Activated CD4-positive, alpha-beta T cell treated with anti-CD3 and anti-CD28 coated beads for 24 hours (primary cell): ENCODE data around the gene PDXP.

ENCODE experiments used
- DNase-seq, 2 donors: peaks; one replicate each; pipeline ENCODE4 v3.0.0-alpha.2; 2020; ENCODE audit warnings: low read depth in 2 of 2

PDXP gene

GRCh38 chr22:37696657-37697537, 38.4 kb downstream of the PDXP start, which contains the start of gene TRIOBP:
TSS of gene TRIOBP (plus strand) at chr22:37697048. CDS start at chr22:37701366, 4,318 bp downstream.
- DNase-seq, result peak; percentile 76 to 80

- DNase-seq, result no peak
Observed at GRCh38 chr22:37697538-37697835, 39.0 kb downstream of the PDXP start.

DNA sequence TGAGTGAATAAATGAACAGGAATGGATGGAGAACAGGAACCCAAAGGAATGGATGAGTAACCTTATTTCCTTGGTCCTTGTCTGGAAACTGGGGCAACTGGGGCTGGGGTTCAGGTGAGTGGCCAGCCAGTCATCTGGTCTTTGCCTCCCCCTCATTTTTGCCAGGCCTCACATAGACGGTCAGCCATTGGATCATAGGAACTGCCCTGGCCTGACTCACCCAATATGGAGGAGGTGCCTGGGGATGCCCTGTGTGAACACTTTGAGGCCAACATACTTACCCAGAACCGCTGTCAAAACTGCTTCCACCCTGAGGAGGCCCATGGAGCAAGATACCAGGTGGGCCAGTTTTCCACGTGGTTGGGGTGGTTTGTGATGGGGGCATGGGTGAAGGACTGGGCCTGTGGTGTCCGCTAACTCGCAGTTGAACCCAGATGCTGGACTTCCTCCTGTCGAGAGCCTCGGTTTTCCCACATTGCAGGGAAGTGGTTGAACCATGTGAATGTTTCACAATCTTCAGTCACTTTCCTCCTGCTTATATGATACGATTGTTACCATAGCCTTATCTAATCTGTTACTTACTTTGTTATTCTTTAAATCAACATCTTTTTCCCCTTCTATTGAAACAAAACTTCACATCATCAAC, 42.7 kb downstream of the PDXP start:
- DNase-seq, result no peak

DNA sequence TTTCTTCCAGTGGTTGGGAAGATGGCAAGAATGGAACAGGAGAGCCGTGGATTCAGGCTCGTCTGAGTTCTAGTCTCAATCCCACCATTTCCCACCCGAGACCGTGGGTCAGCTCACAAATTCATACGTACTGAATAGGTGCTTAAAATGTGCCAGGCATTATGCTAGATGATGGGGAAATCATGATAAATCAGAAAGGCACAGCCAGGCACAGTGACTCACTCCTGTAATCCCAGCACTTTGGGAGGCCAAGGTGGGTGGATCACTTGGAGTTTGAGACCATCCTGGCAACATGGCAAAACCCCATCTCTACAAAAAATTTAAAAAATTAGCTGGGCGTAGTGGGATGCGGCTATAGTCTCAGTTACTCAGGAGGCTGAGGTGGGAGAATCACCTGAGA, 45.4 kb downstream of the PDXP start:
- DNase-seq, result no peak

DNA sequence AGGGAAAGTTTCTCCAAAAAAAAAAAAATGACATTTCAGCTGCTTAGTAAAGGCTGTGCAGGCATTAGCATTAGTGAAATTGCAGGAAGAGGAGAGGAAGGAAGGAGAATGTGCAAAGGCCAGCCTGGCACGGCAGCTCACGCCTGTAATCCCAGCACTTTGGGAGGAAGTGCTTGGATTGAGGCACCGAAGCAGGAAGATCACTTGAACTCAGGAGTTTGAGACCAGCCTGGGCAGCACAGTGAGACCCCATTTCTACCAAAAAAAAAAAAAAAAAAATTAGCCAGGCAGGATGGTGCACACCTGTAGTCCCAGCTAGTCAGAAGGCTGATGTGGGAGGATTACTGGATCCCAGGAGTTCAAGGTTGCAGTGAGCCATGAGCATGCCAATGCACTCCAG, 46.1 kb downstream of the PDXP start:
- DNase-seq, result no peak

DNA sequence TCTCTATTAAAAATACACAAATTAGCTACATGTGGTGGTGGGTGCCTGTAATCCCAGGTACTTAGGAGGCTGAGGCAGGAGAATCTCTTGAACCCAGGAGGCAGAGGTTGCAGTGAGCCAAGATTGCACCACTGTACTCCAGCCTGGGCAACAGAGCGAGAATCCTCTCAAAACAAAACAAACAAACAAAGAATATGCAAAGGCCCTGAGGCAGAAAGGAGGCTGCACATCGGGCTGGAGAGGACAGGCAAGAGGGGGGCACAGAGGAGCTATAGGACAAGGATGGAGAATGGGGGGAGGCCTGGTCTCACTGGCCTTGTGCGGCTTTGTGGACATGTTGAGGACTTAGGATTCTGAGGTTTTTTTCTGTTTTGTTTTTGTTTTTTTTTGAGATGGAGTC, 46.7 kb downstream of the PDXP start:
- DNase-seq, result no peak

DNA sequence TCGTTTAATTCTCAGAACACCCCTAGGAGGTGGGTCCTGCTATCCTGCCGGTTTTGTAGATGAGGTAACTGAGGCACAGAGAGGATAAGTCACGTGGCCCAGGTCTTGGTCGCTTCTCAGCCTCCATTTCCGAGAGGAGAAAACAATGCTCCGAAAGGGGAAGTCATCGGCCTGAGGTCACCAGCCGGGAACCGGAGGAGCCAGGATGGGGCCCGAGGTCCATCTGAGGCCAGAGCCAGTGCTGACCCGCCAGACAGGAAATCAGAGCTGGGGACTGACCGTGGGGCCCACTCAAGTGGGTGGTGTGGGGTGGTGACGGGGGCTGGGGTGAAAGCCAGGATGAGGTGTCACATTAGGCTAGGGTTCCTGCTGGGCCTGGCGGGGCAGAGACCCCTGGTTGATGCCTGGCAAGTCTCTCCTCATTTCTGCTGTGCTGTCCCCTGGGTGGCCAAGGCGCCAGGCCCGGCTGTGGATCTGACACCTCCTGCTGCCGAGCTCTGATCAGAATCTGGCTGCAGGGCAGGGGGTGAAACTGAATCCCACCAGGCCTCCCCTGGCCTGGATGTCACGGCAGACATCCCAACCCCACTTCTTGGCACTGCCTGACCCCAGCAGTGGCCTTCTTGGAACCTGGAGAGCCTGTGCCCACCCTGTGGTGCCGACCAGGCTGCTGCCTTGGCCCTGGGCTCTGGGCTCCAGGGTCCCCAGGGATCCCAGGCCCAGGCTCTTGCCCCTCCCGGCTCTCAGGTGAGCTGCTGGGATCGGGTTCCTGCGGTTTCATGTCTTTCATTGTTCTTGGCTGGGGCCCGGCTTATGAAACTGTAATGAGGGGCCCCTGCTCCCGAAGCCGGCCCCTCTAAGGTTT, 50.3 kb downstream of the PDXP start:
- DNase-seq, result no peak

- DNase-seq, result no peak
Observed at GRCh38 chr22:37709445-37709765, 50.9 kb downstream of the PDXP start.

DNA sequence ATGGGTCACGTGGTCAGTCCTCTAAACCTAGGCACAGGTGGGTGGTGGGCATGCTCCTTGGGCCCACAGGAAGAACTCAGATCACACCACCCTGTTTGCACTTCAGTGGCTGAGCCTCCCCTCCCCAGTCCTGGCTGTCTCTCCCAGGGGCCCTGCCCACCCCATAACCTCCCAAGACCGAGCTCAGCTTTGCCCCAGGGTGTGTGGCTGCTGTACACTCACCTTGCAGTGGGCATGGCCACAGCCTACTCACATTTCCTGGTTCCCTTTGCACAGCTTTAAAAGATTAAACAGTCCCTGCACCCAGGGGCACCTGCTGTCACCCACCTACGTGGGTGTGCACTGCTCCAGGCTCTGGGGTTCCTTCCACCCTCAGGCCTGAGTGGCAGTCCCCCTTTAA, 52.2 kb downstream of the PDXP start:
- no peak for DNase-seq

- no peak for DNase-seq
Observed at GRCh38 chr22:37711490-37711889, 53.0 kb downstream of the PDXP start.

- no peak for DNase-seq
Observed at GRCh38 chr22:37713761-37714160, 55.2 kb downstream of the PDXP start.

DNA sequence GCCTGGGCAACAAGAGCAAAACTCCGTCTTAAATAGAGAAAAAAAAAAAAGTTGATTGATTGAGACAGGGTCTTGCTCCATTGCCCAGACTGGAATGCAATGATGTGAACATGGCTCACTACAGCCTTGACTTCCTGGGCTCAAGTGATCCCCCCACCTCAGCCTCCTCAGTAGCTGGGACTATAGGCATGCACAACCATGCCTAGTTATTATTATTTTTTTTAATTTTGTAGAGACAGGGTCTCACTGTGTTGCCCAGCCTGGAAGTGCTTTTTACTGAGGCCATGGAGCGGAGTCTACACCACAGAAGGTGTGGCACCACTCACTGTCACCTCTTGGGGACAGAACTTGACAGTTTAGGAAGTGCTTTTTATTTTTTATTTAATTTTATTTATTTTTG, 56.1 kb downstream of the PDXP start:
- DNase-seq, result no peak

- no peak for DNase-seq
Observed at GRCh38 chr22:37715760-37716159, 57.2 kb downstream of the PDXP start.
